ENCODE data around the gene KHDRBS1.
"Not testable (repeated sequence)": the region's sequence is repeated elsewhere in the genome, so short reads cannot be mapped to it uniquely, and the experiment has no call there.

KHDRBS1 gene

DNA sequence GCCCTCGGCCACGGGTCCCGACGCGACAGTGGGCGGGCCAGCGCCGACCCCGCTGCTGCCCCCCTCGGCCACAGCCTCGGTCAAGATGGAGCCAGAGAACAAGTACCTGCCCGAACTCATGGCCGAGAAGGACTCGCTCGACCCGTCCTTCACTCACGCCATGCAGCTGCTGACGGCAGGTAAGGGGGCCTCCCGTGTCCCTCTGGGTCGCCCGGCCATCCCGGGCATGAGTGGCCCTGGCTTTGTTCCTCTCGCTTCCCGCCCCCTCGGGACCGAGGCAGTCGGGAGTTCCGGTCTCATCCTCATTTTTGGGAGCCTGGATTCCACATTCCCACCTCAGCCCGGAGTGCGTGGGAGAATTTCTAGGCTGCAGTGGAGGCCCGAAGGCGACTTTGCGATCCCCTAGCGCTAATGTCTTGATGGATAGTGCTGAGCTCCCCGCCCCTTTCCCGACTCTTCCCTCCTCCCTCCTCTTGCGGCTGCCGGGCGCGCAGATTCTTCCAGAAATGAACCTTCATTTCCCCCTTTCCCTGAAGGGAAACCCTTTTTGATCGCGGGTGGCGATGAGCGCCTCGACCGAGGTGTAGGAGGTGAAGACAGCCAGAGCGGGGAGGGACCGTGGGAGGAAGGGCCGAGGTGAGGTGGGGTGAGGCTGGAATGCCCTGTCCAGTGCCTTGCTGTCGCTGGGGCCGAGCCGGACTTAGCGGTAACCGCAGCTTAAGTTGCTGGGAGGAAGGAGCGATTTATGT lies 705 bp downstream of the KHDRBS1 start:
- H3K4me3 ChIP-seq (ENCODE audit: low read length) = peak overlapping the region; percentile 98
- TF ChIP-seq, protein P1, sequence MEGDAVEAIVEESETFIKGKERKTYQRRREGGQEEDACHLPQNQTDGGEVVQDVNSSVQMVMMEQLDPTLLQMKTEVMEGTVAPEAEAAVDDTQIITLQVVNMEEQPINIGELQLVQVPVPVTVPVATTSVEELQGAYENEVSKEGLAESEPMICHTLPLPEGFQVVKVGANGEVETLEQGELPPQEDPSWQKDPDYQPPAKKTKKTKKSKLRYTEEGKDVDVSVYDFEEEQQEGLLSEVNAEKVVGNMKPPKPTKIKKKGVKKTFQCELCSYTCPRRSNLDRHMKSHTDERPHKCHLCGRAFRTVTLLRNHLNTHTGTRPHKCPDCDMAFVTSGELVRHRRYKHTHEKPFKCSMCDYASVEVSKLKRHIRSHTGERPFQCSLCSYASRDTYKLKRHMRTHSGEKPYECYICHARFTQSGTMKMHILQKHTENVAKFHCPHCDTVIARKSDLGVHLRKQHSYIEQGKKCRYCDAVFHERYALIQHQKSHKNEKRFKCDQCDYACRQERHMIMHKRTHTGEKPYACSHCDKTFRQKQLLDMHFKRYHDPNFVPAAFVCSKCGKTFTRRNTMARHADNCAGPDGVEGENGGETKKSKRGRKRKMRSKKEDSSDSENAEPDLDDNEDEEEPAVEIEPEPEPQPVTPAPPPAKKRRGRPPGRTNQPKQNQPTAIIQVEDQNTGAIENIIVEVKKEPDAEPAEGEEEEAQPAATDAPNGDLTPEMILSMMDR (conservative IDR thresholded peaks at IDR 0.05; ENCODE audit: low read length) = no peak
- DNase-seq (ENCODE audit: low read depth) = peak; percentile 50

DNA sequence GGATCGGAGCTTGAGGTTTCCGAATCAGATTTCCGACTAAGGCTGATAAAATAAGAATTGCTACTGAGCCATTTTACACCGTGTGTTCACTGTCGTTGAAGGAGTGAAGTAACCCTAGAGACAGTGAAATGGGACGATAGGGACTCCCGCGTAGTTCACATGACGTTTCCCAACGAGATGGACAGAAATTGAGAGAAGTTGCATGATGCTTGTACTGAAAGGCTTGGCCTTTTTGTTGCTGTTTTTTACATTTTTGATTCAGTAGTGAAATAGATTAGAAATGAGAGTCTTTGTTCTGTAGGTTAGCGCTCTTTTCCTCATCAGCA lies 1.2 kb downstream of the KHDRBS1 start:
- peak overlapping the region; percentile 98 for H3K4me3 ChIP-seq (ENCODE audit: low read length)
- TF ChIP-seq, protein P1 (conservative IDR thresholded peaks at IDR 0.05; ENCODE audit: low read length) = no peak
- no peak for DNase-seq (ENCODE audit: low read depth)

DNA sequence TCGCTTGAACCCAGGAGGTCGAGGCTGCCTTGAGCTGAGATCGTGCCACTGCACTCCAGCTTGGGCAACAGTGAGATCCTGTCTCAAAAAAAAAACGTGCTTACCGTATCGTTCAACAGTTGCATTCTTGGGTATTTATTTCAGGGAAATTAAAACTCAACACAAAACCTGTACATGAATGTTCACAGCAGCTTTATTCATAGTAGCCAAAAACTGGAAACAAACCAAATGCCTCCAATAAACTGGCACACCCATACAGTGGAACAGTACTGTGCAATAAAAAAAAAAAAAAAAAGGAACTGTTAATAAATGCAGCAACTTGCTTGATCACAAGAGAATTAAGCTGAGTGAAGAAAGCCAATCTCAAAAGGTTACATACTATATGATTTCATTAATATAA lies 6.7 kb downstream of the KHDRBS1 start:
- TF ChIP-seq, protein P1 (conservative IDR thresholded peaks at IDR 0.05; ENCODE audit: low read length) = no peak
- DNase-seq (ENCODE audit: low read depth) = peak; percentile 16
- no peak overlapping the region for H3K4me3 ChIP-seq (ENCODE audit: low read length)

DNA sequence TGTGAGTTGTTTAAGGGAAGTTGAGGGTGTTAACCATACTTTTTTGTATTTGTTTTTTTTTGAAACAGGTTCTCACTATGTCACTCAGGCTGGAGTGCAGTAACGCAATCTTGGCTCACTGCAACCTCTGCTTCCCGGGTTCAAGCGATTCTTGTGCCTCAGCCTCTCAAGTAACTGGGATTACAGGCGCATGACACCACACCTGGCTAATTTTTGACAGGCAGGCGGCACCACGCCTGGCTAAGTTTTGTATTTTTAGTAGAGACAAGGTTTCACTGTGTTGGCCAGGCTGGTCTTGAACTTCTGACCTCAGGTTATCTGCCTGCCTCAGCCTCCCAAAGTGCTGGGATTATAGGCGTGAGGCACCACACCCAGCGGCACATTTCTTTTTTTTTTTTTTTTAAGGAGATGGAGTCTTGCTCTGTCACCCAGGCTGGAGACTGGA lies 7.9 kb downstream of the KHDRBS1 start:
- DNase-seq (ENCODE audit: low read depth); H3K4me3 ChIP-seq (ENCODE audit: low read length): not testable (repeated sequence)

DNA sequence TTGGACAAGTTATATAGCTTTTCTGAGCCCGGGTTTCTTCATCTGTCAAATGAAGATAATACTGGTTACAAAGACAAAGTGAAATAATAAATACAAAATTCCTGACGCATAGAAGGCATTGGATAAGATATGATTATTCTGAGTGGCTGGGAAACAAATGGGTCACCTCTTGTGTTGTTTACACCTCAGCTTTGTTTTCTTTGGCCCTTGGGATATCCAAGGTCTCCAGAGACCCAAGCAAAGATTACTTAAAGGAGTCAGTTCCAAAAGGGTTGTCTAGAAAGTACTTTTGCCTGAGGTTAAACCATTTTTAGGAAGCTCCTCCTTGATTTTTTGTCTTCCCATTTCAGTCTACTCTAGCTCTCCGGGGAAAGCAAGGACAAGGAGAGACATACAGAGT lies 9.7 kb downstream of the KHDRBS1 start:
- TF ChIP-seq, protein P1 (conservative IDR thresholded peaks at IDR 0.05; ENCODE audit: low read length) = no peak
- DNase-seq (ENCODE audit: low read depth) = no peak
- no peak overlapping the region for H3K4me3 ChIP-seq (ENCODE audit: low read length)

DNA sequence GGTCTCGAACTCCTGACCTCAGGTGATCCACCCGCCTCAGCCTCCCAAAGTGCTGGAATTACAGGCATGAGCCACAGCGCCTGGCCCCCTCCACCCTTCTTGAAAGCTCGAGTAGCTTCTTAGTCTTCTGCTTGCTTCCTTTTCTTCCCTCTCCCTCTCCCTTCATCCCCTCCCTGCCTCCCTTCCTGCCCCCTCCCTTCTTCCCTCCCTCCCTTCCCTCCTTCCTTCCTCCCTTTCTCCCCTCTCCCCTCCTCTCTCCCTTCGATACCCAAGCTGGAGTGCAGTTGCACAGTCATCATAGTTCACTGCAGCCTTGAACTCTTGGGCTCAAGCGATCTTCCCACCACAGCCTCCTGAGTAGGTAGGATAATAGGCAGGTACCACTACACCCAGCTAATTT lies 11.8 kb downstream of the KHDRBS1 start:
- TF ChIP-seq, protein P1 (conservative IDR thresholded peaks at IDR 0.05; ENCODE audit: low read length) = no peak
- no peak overlapping the region for H3K4me3 ChIP-seq (ENCODE audit: low read length)
- no peak for DNase-seq (ENCODE audit: low read depth)

- no peak for DNase-seq (ENCODE audit: low read depth)
- TF ChIP-seq, protein P1 (conservative IDR thresholded peaks at IDR 0.05; ENCODE audit: low read length) = no peak
- H3K4me3 ChIP-seq (ENCODE audit: low read length) = no peak overlapping the region
Observed at GRCh38 chr1:32028746-32029145, 15.1 kb downstream of the KHDRBS1 start.

All from AG10803 (cell line).